Smooth muscle cell of the umbilical artery (primary cell): Measurements from ENCODE around the gene TBR1. TPM values are rescaled to one million over a fixed set of nuclear protein-coding genes. Genes with fewer than 3 reads are reported as not detected.

ENCODE experiments used
- total RNA-seq: library from RNA; depleted of rRNA; stranded (reverse); fragments of >200 nt; gene quantifications from 2 replicates; pipeline ENCODE4 v1.2.3, GENCODE V29; 2014

TBR1 gene
- total RNA-seq: under 0.01 TPM in 1 of 2 replicates, not detected in the other

GRCh38 chr2:161415987-161416707, at the start of gene TBR1:
TBR1 (plus strand) TSS chr2:161416297; CDS start chr2:161416411, 114 bp downstream.

Other genes with a start within 250 kb of the TBR1 start
- gene PSMD14, start 107.9 kb upstream of the TBR1 start, total RNA-seq: 115 and 125 TPM in 2 replicates
- not detected in 2 replicates for gene SLC4A10, start 208.1 kb downstream of the TBR1 start, total RNA-seq